Gastroesophageal sphincter (tissue), 3 donors: ENCODE measurements around the gene PLGRKT.

ENCODE experiments used
- CTCF ChIP-seq, 4 experiments: fragments of 200-600 bp in 2 of 4; fragments of 450-650 bp in 2 of 4; sonication (generic) in 1 of 4; IDR thresholded peaks; one replicate each; pipeline ENCODE4 v1.5.1; 2017 to 2019; ENCODE audit warnings: antibody characterized with exemption in 4 of 4, mild to moderate bottlenecking in 2 of 4, moderate library complexity in 2 of 4
- EP300 ChIP-seq: sonication (generic); formaldehyde crosslinking; IDR thresholded peaks from one replicate; pipeline ENCODE4 v1.6.1; 2017; ENCODE audit warnings: antibody characterized with exemption, mild to moderate bottlenecking
- POLR2A ChIP-seq, 2 donors: fragments of 450-650 bp; IDR thresholded peaks; one replicate each; pipeline ENCODE4 v1.6.1; 2017; ENCODE audit warnings: antibody characterized with exemption in 2 of 2, mild to moderate bottlenecking in 2 of 2, moderate library complexity in 1 of 2
- POLR2AphosphoS5 ChIP-seq: sonication (generic); formaldehyde crosslinking; IDR thresholded peaks from one replicate; pipeline ENCODE4 v1.6.1; 2017; ENCODE audit warnings: antibody characterized with exemption

GRCh38 chr9:5388026-5388819 lies 49.5 kb downstream of the PLGRKT start:
- TF ChIP-seq CTCF (IDR thresholded peaks at IDR 0.05) (no peak), POLR2A (IDR thresholded peaks at IDR 0.05) (no peak), EP300 (no peak), POLR2AphosphoS5 (no peak)
